Endothelial cell of umbilical vein (primary cell): ENCODE measurements around the gene IGSF23. TPM values are rescaled to one million over a fixed set of nuclear protein-coding genes. Genes with fewer than 3 reads are reported as not detected.

Source experiments
- BruUV-seq: library from RNA; stranded (reverse); fragments of 400-500 nt; replicated peaks from 2 replicates; lab custom pipeline; 2021; lab: Mats Ljungman, UMichigan
- CTCF ChIA-PET: fragments of 300-600, 350-600 bp; sonication (Branson Sonifier 250); formaldehyde crosslinking; loops from one replicate; lab custom pipeline; 2021; ENCODE audit warnings: antibody characterized with exemption, inconsistent platforms; lab: Charles Lee
- POLR2A ChIA-PET: fragments of 300-600, 350-600 bp; sonication (Branson Sonifier 250); formaldehyde crosslinking; loops from one replicate; lab custom pipeline; 2021; ENCODE audit warnings: antibody characterized with exemption, inconsistent platforms; lab: Charles Lee
- DNase-seq: peaks from one replicate; pipeline ENCODE4 v3.0.0-alpha.2; 2011; ENCODE audit warnings: low read depth, low spot score
- FAIRE-seq: peaks from 2 replicates; lab custom pipeline; 2011; peaks lifted over from hg19 to GRCh38; lab: Jason Lieb, UNC
- H2AFZ ChIP-seq: 2 replicates; pipeline ENCODE4 v1.6.0; 2012; ENCODE audit warnings: low read depth, low read length, control low read depth, inconsistent platforms
- H3K27ac ChIP-seq: 2 replicates; pipeline ENCODE4 v1.5.1; 2011; ENCODE audit warnings: low read depth, mild to moderate bottlenecking, control low read depth, low read length, moderate library complexity; ENCODE audit not compliant: insufficient read depth
- H3K27me3 ChIP-seq, 2 experiments: 2 replicates each; pipeline versions ENCODE4 v1.6.0 to v1.6.1; 2011; ENCODE audit warnings: low read length in 2 of 2, mixed read lengths in 1 of 2; ENCODE audit not compliant: control insufficient read depth in 2 of 2, insufficient read depth in 2 of 2
- H3K36me3 ChIP-seq, 2 experiments: 2 replicates in 1 of 2; 3 replicates in 1 of 2; pipeline ENCODE4 v1.5.1; 2011; ENCODE audit warnings: low read length in 2 of 2, mild to moderate bottlenecking in 1 of 2, moderate library complexity in 1 of 2; ENCODE audit not compliant: control insufficient read depth in 2 of 2, insufficient read depth in 2 of 2; ENCODE audit errors: extremely low read depth in 1 of 2
- H3K4me1 ChIP-seq: 3 replicates; pipeline ENCODE4 v1.5.1; 2011; ENCODE audit warnings: mild to moderate bottlenecking, low read length; ENCODE audit not compliant: control insufficient read depth, insufficient read depth; ENCODE audit errors: extremely low read depth
- H3K4me2 ChIP-seq: 2 replicates; pipeline ENCODE4 v1.6.1; 2011; ENCODE audit warnings: low read length, control low read depth, mixed read lengths; ENCODE audit not compliant: insufficient read depth
- H3K4me3 ChIP-seq, 3 experiments: fragments of 200-600 bp in 1 of 3; sonication (generic), shearing (Covaris generic) in 1 of 3; replicated peaks in 1 of 3; 2 replicates each; pipeline ENCODE4 v1.5.1; 2011 to 2016; ENCODE audit warnings: control low read depth in 3 of 3, low read length in 3 of 3, mild to moderate bottlenecking in 2 of 3, inconsistent platforms in 1 of 3, low read depth in 1 of 3, moderate library complexity in 1 of 3; ENCODE audit not compliant: insufficient read depth in 1 of 3
- H3K79me2 ChIP-seq: 2 replicates; pipeline ENCODE4 v1.6.0; 2012; ENCODE audit warnings: low read length, inconsistent platforms; ENCODE audit not compliant: control insufficient read depth, insufficient read depth
- H3K9ac ChIP-seq: replicated peaks from 2 replicates; pipeline ENCODE3; 2011; ENCODE audit warnings: low read length, control low read depth; ENCODE audit not compliant: insufficient read depth; ENCODE audit errors: extremely low read depth
- H3K9me1 ChIP-seq: replicated peaks from 3 replicates; pipeline ENCODE4 v1.6.0; 2011; ENCODE audit warnings: mild to moderate bottlenecking, low read length; ENCODE audit not compliant: control insufficient read depth, insufficient read depth; ENCODE audit errors: extremely low read depth
- H3K9me3 ChIP-seq: replicated peaks from 2 replicates; pipeline ENCODE4 v1.5.1; 2012; ENCODE audit warnings: low read length, inconsistent platforms; ENCODE audit not compliant: control insufficient read depth, insufficient read depth
- H4K20me1 ChIP-seq: replicated peaks from 2 replicates; pipeline ENCODE3; 2011; ENCODE audit warnings: mild to moderate bottlenecking, low read length; ENCODE audit not compliant: control insufficient read depth, insufficient read depth; ENCODE audit errors: extremely low read depth
- EZH2 ChIP-seq: IDR thresholded peaks from 2 replicates; pipeline ENCODE4 v1.6.1; 2012; ENCODE audit warnings: borderline replicate concordance, low read depth, mild to moderate bottlenecking, moderate library complexity, low read length, inconsistent platforms; ENCODE audit not compliant: severe bottlenecking
- FOS ChIP-seq: IDR thresholded peaks from 2 replicates; pipeline ENCODE4 v1.6.1; 2011; ENCODE audit warnings: mild to moderate bottlenecking, low read length, moderate library complexity, borderline replicate concordance; ENCODE audit not compliant: insufficient read depth
- GATA2 ChIP-seq: IDR thresholded peaks from 2 replicates; pipeline ENCODE4 v1.7.0; 2011; ENCODE audit warnings: low read depth, mild to moderate bottlenecking, moderate library complexity, mixed read lengths, low read length; ENCODE audit not compliant: insufficient read length, insufficient read depth
- MYC ChIP-seq: IDR thresholded peaks from one replicate; pipeline ENCODE4 v1.6.1; 2011; ENCODE audit warnings: mild to moderate bottlenecking, low read depth, low read length
- POLR2A ChIP-seq: IDR thresholded peaks from 2 replicates; pipeline ENCODE4 v1.6.1; 2012; ENCODE audit warnings: low read depth, mild to moderate bottlenecking, control low read depth, low read length
- dilution Hi-C: fragments of 300-500 bp; cut with MboI; formaldehyde crosslinking; loops from one replicate; pipeline ENCODE4 v1.15.0; 2019; ENCODE audit warnings: low sequenced_read_pairs; ENCODE audit not compliant: extremely low pct_ligation_motif_present
- intact Hi-C: fragments of 100-400 bp; cut with micrococcal nuclease; formaldehyde crosslinking; loops from one replicate; pipeline ENCODE4 v1.10.0; 2022
- polyA plus RNA-seq, 4 experiments: library from polyadenylated mRNA; depleted of rRNA in 3 of 4; stranded (reverse) in 3 of 4; unstranded in 1 of 4; fragments of >200 nt; gene quantifications; 2 replicates each; pipeline versions ENCODE4 v1.2.1 to v1.2.3, GENCODE V29; 2011 to 2012; ENCODE audit warnings: missing spikeins in 1 of 4
- total RNA-seq: library from RNA; stranded (reverse); gene quantifications from 2 replicates; pipeline ENCODE4 v1.2.3, GENCODE V29; 2021
- TF ChIP-seq, protein P1 (sequence below): IDR thresholded peaks from 2 replicates; pipeline ENCODE4 v1.6.1; 2011; ENCODE audit not compliant: insufficient read depth, insufficient read length
- TF ChIP-seq, protein P2 (sequence below), 2 donors: IDR thresholded peaks; 1 replicate in 1 of 2; 2 replicates in 1 of 2; pipeline ENCODE4 v1.5.1; 2011; ENCODE audit warnings: low read length in 2 of 2, mild to moderate bottlenecking in 2 of 2, moderate library complexity in 2 of 2, control low read depth in 1 of 2, inconsistent platforms in 1 of 2, low read depth in 1 of 2; ENCODE audit not compliant: insufficient read depth in 1 of 2; ENCODE audit errors: extremely low read depth in 1 of 2

Gene IGSF23
- total and polyA plus RNA-seq, 2 donors (not counting 3 experiments of a cell fraction or from before 2014, with no cell fraction given) = 0.73 TPM; not detected in 1

- Histone ChIP-seq H3K79me2 (no peaks in the 10 kb centered on the region), H3K27ac (no peak overlapping the region), H3K4me2 (no peak overlapping the region), H3K27me3 (no peaks in the 10 kb centered on the region), H4K20me1 (no peaks in the 10 kb centered on the region), H3K36me3 (no peaks in the 10 kb centered on the region), H3K4me3 (no peak overlapping the region), H3K9ac (no peak overlapping the region), H2AFZ (no peak overlapping the region), H3K4me1 (peaks cover 10% of the 10 kb centered on the region), H3K9me3 (no peaks in the 10 kb centered on the region), H3K9me1 (no peaks in the 10 kb centered on the region)
- DNase-seq = no peak
- intact Hi-C loops (no loop called here), dilution Hi-C loops (no loop called here)
- no TSS peak for BruUV-seq
- ChIA-PET POLR2A (no interaction called here), CTCF (interaction anchor here (2.2 kb wide), 1 partner anchor 10 kb away, joined by 16 read pairs; no protein-coding TSS in a partner anchor)
- no peak for FAIRE-seq
- no peak for TF ChIP-seq MYC
- no peak for TF ChIP-seq FOS
- TF ChIP-seq EZH2 = no peak
- TF ChIP-seq, protein P1, sequence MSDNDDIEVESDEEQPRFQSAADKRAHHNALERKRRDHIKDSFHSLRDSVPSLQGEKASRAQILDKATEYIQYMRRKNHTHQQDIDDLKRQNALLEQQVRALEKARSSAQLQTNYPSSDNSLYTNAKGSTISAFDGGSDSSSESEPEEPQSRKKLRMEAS = no peak
- no peak for TF ChIP-seq POLR2A
Observed at GRCh38 chr19:44581288-44581687, 32.1 kb upstream of the IGSF23 start.

DNA sequence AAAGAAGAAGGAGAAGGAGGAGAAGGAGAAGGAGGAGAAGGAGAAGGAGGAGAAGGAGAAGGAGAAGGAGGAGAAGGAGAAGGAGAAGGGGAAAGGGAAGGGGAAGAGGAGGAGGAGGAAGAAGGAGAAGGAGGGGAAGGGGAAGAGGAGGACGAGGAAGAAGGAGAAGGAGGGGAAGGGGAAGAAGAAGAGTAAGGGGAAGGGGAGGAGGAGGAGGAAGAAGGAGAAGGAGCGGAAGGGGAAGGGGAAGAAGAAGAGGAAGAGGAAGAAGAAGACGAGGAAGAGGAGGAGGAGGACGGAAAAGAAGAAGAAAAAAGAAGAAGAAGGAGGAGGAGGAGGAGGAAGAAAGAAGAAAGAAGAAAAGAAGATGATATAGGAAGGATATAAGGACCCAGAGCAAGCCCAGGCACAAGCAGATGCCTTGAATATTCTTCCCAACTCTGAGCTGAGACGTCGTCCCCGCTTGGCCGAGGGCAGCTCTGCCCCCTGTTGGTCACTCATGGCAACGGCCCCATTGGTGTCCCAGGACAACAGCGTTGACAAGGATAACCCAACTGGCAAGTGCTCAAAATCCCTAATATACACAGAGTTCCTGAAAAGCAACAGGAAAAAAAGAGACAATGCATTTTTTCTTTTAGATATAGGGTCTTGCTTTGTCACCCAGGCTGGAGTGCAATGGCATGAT lies 30.6 kb upstream of the IGSF23 start:
- dilution Hi-C loops = no loop called here
- TF ChIP-seq, protein P2, sequence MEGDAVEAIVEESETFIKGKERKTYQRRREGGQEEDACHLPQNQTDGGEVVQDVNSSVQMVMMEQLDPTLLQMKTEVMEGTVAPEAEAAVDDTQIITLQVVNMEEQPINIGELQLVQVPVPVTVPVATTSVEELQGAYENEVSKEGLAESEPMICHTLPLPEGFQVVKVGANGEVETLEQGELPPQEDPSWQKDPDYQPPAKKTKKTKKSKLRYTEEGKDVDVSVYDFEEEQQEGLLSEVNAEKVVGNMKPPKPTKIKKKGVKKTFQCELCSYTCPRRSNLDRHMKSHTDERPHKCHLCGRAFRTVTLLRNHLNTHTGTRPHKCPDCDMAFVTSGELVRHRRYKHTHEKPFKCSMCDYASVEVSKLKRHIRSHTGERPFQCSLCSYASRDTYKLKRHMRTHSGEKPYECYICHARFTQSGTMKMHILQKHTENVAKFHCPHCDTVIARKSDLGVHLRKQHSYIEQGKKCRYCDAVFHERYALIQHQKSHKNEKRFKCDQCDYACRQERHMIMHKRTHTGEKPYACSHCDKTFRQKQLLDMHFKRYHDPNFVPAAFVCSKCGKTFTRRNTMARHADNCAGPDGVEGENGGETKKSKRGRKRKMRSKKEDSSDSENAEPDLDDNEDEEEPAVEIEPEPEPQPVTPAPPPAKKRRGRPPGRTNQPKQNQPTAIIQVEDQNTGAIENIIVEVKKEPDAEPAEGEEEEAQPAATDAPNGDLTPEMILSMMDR (IDR thresholded peaks at IDR 0.05; ENCODE audit: extremely low read depth in 1 of 2, insufficient read depth in 1 of 2, low read depth in 1 of 2, low read length in 2 of 2) = peak; percentile 74 to 83
- no peak for TF ChIP-seq FOS
- TF ChIP-seq GATA2 = no peak
- FAIRE-seq (peak; percentile 76), DNase-seq (no peak)
- H4K20me1 ChIP-seq = no peaks in the 10 kb centered on the region
- no peaks in the 10 kb centered on the region for H3K36me3 ChIP-seq
- intact Hi-C loops = no loop called here
- no peaks in the 10 kb centered on the region for H3K9me3 ChIP-seq
- no peak overlapping the region for H3K9ac ChIP-seq
- no peaks in the 10 kb centered on the region for H3K79me2 ChIP-seq
- H3K4me2 ChIP-seq = no peak overlapping the region
- no peak overlapping the region for H3K27ac ChIP-seq
- no TSS peak for BruUV-seq
- no peak overlapping the region for H3K4me3 ChIP-seq
- peaks cover 24% of the 10 kb centered on the region for H3K4me1 ChIP-seq
- H3K9me1 ChIP-seq = no peaks in the 10 kb centered on the region
- ChIA-PET CTCF (interaction anchor here (0.6 to 4.4 kb wide), 19 partner anchors 9 to 188 kb away, joined by 3 to 60 read pairs (median 4); partner anchors contain the start of gene PVR), POLR2A (interaction anchor here (0.6 kb wide), 1 partner anchor 136 kb away, joined by 6 read pairs; no protein-coding TSS in a partner anchor)
- peak overlapping the region; percentile 37 for H2AFZ ChIP-seq
- H3K27me3 ChIP-seq = no peaks in the 10 kb centered on the region
